ENCODE measurements around the gene THOC2. TPM values are rescaled to one million over a fixed set of nuclear protein-coding genes. Genes with fewer than 3 reads are reported as not detected.

The THOC2 gene
- total and polyA plus RNA-seq, 2 of the 8 experiments (the other 6 are each of a cell fraction or from before 2014, with no cell fraction given), result 32.7 to 68.8 TPM

GRCh38 chrX:123550829-123551228 lies 182.0 kb downstream of the THOC2 start:
- no peak for FAIRE-seq

More at GRCh38 chrX:123550829-123551228, 182.0 kb downstream of the THOC2 start:
- Histone ChIP-seq H2BK120ac (replicated peaks; ENCODE audit: low read depth, low read length) (no peak overlapping the region), H2BK5ac (ENCODE audit: low read depth, low read length) (no peak overlapping the region), H3K4me3 (ENCODE audit: extremely low read depth in 1 of 4, insufficient read depth in 2 of 4, low read depth in 3 of 4, low read length in 4 of 4) (no peak overlapping the region), H3K23ac (ENCODE audit: insufficient read length) (no peak overlapping the region), H3K27ac (ENCODE audit: low read depth, low read length) (no peak overlapping the region), H3K14ac (ENCODE audit: insufficient read length) (no peak overlapping the region), H3K4ac (replicated peaks; ENCODE audit: insufficient read length, low read depth, low read length) (no peak overlapping the region), H4K5ac (ENCODE audit: insufficient read length, low read depth, low read length) (no peak overlapping the region), H3K56ac (replicated peaks; ENCODE audit: insufficient read length, low read depth, low read length) (no peak overlapping the region), H3K4me1 (replicated peaks in 1 of 4; ENCODE audit: control insufficient read depth in 3 of 4, insufficient read depth in 4 of 4, low read length in 3 of 4) (no peaks in the 10 kb centered on the region), H2AK5ac (ENCODE audit: low read depth, low read length) (no peak overlapping the region), H2BK12ac (ENCODE audit: low read depth, low read length) (no peak overlapping the region), H3K79me1 (ENCODE audit: low read depth, low read length) (no peaks in the 10 kb centered on the region), H4K91ac (replicated peaks; ENCODE audit: insufficient read length, low read length) (no peak overlapping the region), H3K79me2 (ENCODE audit: control insufficient read depth in 1 of 2, insufficient read depth in 2 of 2, low read length in 2 of 2) (no peaks in the 10 kb centered on the region), H4K20me1 (replicated peaks in 1 of 2; ENCODE audit: control insufficient read depth in 1 of 2, insufficient read depth in 2 of 2, low read length in 2 of 2) (no peaks in the 10 kb centered on the region), H3K18ac (ENCODE audit: extremely low read depth, low read length) (no peak overlapping the region), H2AFZ (ENCODE audit: low read length) (no peak overlapping the region), H2BK20ac (ENCODE audit: low read length) (no peak overlapping the region), H2BK15ac (ENCODE audit: low read length) (no peak overlapping the region), H3K23me2 (ENCODE audit: low read depth, low read length) (no peaks in the 10 kb centered on the region), H4K8ac (ENCODE audit: extremely low read depth, insufficient read depth, low read length) (no peak overlapping the region), H3K9me3 (ENCODE audit: insufficient read depth in 2 of 2, low read depth in 1 of 2, low read length in 1 of 2) (no peaks in the 10 kb centered on the region), H3K9ac (replicated peaks in 1 of 4; ENCODE audit: extremely low read depth in 1 of 4, low read depth in 3 of 4, low read length in 3 of 4) (no peak overlapping the region), H3K27me3 (replicated peaks in 1 of 4; ENCODE audit: control insufficient read depth in 3 of 4, extremely low read depth in 1 of 4, insufficient read depth in 3 of 4, low read length in 3 of 4) (no peaks in the 10 kb centered on the region), H3K4me2 (ENCODE audit: insufficient read depth in 1 of 2, low read depth in 2 of 2, low read length in 2 of 2) (no peak overlapping the region), H3K36me3 (ENCODE audit: control insufficient read depth in 2 of 4, insufficient read depth in 4 of 4, low read length in 3 of 4) (no peaks in the 10 kb centered on the region)
- ChIA-PET POLR2A (ENCODE audit: partially characterized antibody) (no interaction called here), CTCF (ENCODE audit: partially characterized antibody) (no interaction called here)
- DNase-seq (ENCODE audit: low read depth in 1 of 2, low spot score in 2 of 2), result no peak
- TF ChIP-seq ATF3 (IDR thresholded peaks at IDR 0.05; ENCODE audit: insufficient read depth, low read depth, low read length) (no peak), ATF2 (IDR thresholded peaks at IDR 0.05; ENCODE audit: low read length) (no peak), POLR2A (IDR thresholded peaks at IDR 0.05; ENCODE audit: control extremely low read depth in 1 of 2, low read depth in 2 of 2, low read length in 2 of 2) (no peak), TEAD4 (IDR thresholded peaks at IDR 0.05; ENCODE audit: low read depth, low read length) (no peak), CHD1 (IDR thresholded peaks at IDR 0.05; ENCODE audit: low read depth, low read length) (no peak), MAFK (IDR thresholded peaks at IDR 0.05; ENCODE audit: low read depth, low read length) (no peak), GTF2F1 (IDR thresholded peaks at IDR 0.05; ENCODE audit: borderline replicate concordance, low read depth, low read length) (no peak), KDM4A (IDR thresholded peaks at IDR 0.05; ENCODE audit: low read depth, low read length, severe bottlenecking) (no peak)
- WGBS, 2 experiments (ENCODE audit: extremely low coverage in 1 of 2, insufficient coverage in 1 of 2, insufficient read length in 1 of 2, insufficient replicate concordance in 2 of 2, low coverage in 1 of 2, low lambda C conversion rate in 2 of 2, missing lambda C conversion rate in 1 of 2), result 92% methylated on average over 1 of the region's 1 CpG; no CpG with 5 or more reads in 1 of the 2 experiments
